ENCODE results near the gene AP4M1. TPM values are rescaled to one million over a fixed set of nuclear protein-coding genes. Genes with fewer than 3 reads are reported as not detected.

The AP4M1 gene
- total and polyA plus RNA-seq, 9 of the 15 experiments (the other 6 are each of a cell fraction or from before 2014, with no cell fraction given), result 1.3 to 30.9 (median 14.1) TPM

DNA sequence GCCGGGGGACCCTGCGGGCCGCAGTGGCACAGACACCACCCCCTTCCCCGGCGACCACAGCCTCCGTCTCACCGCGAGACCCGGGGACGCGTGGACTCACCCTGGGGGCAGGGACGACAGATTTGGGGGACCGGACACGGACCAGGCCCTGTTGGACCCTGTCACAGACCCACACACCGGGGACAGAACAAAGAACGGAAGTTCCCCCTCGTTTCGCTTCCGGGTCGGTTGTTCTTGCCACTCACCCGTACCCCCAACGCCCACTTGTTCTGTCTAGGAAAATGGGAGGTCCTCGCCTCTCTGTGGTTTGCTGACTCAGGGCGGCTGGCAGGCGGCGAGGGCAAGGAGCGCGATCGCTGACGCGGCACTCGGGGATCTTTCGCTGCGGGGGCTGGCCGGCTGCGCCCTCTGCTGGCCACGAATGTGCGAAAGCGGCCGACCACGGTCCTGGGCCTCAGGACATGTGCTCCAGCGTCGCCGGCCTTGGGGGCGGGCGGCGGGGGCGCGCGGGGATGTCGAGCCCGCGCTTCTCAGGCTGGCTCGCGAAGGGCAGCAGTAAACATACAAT, 19.8 kb upstream of the AP4M1 start, which contains the start of gene ZNF3 (continued):
- peak; percentile 93 for TF ChIP-seq HNRNPL (IDR thresholded peaks at IDR 0.05; ENCODE audit: low read depth, low read length)
- TF ChIP-seq E2F3 (CRISPR knock-in tag; IDR thresholded peaks at IDR 0.05), result no peak
- TF ChIP-seq, protein P1, sequence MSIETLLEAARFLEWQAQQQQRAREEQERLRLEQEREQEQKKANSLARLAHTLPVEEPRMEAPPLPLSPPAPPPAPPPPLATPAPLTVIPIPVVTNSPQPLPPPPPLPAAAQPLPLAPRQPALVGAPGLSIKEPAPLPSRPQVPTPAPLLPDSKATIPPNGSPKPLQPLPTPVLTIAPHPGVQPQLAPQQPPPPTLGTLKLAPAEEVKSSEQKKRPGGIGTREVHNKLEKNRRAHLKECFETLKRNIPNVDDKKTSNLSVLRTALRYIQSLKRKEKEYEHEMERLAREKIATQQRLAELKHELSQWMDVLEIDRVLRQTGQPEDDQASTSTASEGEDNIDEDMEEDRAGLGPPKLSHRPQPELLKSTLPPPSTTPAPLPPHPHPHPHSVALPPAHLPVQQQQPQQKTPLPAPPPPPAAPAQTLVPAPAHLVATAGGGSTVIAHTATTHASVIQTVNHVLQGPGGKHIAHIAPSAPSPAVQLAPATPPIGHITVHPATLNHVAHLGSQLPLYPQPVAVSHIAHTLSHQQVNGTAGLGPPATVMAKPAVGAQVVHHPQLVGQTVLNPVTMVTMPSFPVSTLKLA (conservative IDR thresholded peaks at IDR 0.05), result peak; percentile 94 to 98
- TF ChIP-seq DPF2 (IDR thresholded peaks at IDR 0.05), result peak; percentile 39; the same call in 1 of the 2 replicates
- peak; percentile 36; the same call in 1 of the 2 replicates for TF ChIP-seq ERF (CRISPR knock-in tag; IDR thresholded peaks at IDR 0.05)
- peak; percentile 55 to 88; a peak in 1 of 4 replicates for TF ChIP-seq TEAD1 (CRISPR knock-in tag; IDR thresholded peaks at IDR 0.05)
- TF ChIP-seq GABPA (tag; conservative IDR thresholded peaks at IDR 0.05; ENCODE audit: low read depth), result peak; percentile 99
- TF ChIP-seq CXXC5 (CRISPR knock-in tag; IDR thresholded peaks at IDR 0.05), result peak; percentile 97
- TF ChIP-seq OTX1 (CRISPR knock-in tag; IDR thresholded peaks at IDR 0.05), result no peak
- TF ChIP-seq, protein P2, sequence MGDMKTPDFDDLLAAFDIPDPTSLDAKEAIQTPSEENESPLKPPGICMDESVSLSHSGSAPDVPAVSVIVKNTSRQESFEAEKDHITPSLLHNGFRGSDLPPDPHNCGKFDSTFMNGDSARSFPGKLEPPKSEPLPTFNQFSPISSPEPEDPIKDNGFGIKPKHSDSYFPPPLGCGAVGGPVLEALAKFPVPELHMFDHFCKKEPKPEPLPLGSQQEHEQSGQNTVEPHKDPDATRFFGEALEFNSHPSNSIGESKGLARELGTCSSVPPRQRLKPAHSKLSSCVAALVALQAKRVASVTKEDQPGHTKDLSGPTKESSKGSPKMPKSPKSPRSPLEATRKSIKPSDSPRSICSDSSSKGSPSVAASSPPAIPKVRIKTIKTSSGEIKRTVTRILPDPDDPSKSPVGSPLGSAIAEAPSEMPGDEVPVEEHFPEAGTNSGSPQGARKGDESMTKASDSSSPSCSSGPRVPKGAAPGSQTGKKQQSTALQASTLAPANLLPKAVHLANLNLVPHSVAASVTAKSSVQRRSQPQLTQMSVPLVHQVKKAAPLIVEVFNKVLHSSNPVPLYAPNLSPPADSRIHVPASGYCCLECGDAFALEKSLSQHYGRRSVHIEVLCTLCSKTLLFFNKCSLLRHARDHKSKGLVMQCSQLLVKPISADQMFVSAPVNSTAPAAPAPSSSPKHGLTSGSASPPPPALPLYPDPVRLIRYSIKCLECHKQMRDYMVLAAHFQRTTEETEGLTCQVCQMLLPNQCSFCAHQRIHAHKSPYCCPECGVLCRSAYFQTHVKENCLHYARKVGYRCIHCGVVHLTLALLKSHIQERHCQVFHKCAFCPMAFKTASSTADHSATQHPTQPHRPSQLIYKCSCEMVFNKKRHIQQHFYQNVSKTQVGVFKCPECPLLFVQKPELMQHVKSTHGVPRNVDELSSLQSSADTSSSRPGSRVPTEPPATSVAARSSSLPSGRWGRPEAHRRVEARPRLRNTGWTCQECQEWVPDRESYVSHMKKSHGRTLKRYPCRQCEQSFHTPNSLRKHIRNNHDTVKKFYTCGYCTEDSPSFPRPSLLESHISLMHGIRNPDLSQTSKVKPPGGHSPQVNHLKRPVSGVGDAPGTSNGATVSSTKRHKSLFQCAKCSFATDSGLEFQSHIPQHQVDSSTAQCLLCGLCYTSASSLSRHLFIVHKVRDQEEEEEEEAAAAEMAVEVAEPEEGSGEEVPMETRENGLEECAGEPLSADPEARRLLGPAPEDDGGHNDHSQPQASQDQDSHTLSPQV (IDR thresholded peaks at IDR 0.05), result peak; percentile 78
- TF ChIP-seq PTTG1 (tag; IDR thresholded peaks at IDR 0.05; ENCODE audit: low read depth), result no peak
- TF ChIP-seq PHB (CRISPR knock-in tag; IDR thresholded peaks at IDR 0.05), result 0 out of 2 replicates have a peak, but pooled peaks have one; percentile 57
- TF ChIP-seq CBX5 (IDR thresholded peaks at IDR 0.05; ENCODE audit: borderline replicate concordance, low read depth), result 0 out of 2 replicates have a peak, but pooled peaks have one; percentile 75
- TF ChIP-seq SP1 (CRISPR knock-in tag; IDR thresholded peaks at IDR 0.05), result peak; percentile 98
- no peak; the same call in 1 of the 2 replicates for TF ChIP-seq ZZZ3 (IDR thresholded peaks at IDR 0.05)
- 0 out of 2 replicates have a peak, but pooled peaks have one; percentile 87 for TF ChIP-seq ZC3H11A (IDR thresholded peaks at IDR 0.05; ENCODE audit: low read depth, low read length)
- TF ChIP-seq NONO (IDR thresholded peaks at IDR 0.05; ENCODE audit: low read depth in 2 of 2, low read length in 1 of 2), result peak in 1 of 2 experiments; percentile 80; a peak in 1 of 4 replicates
- TF ChIP-seq TCFL5 (CRISPR knock-in tag; conservative IDR thresholded peaks at IDR 0.05), result no peak
- TF ChIP-seq POLR2AphosphoS5 (IDR thresholded peaks at IDR 0.05; ENCODE audit: control insufficient read depth, insufficient read depth, low read depth, low read length), result peak; percentile 85
- TF ChIP-seq, protein P3, sequence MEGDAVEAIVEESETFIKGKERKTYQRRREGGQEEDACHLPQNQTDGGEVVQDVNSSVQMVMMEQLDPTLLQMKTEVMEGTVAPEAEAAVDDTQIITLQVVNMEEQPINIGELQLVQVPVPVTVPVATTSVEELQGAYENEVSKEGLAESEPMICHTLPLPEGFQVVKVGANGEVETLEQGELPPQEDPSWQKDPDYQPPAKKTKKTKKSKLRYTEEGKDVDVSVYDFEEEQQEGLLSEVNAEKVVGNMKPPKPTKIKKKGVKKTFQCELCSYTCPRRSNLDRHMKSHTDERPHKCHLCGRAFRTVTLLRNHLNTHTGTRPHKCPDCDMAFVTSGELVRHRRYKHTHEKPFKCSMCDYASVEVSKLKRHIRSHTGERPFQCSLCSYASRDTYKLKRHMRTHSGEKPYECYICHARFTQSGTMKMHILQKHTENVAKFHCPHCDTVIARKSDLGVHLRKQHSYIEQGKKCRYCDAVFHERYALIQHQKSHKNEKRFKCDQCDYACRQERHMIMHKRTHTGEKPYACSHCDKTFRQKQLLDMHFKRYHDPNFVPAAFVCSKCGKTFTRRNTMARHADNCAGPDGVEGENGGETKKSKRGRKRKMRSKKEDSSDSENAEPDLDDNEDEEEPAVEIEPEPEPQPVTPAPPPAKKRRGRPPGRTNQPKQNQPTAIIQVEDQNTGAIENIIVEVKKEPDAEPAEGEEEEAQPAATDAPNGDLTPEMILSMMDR (IDR thresholded peaks at IDR 0.05 in 2 of 3, conservative IDR thresholded peaks at IDR 0.05 in 1 of 3; ENCODE audit: insufficient read depth in 2 of 3, low read depth in 1 of 3, low read length in 3 of 3), result peak; percentile 94 to 96 (median 95)
- TF ChIP-seq ZNF143 (CRISPR knock-in tag; IDR thresholded peaks at IDR 0.05), result no peak; the same call in 1 of the 2 replicates

Measured in K562 (cell line).